HG02970 (cell line): Measurements from ENCODE around the gene OPN4.

Source experiments
- ATAC-seq: cut with Tn5 transposase; IDR thresholded peaks from one replicate; pipeline ENCODE4 v1.9.1; 2021; ENCODE audit warnings: mild to moderate bottlenecking, moderate library complexity, moderate number of reproducible peaks; ENCODE audit not compliant: unreplicated experiment, low FRiP score

The OPN4 gene

DNA sequence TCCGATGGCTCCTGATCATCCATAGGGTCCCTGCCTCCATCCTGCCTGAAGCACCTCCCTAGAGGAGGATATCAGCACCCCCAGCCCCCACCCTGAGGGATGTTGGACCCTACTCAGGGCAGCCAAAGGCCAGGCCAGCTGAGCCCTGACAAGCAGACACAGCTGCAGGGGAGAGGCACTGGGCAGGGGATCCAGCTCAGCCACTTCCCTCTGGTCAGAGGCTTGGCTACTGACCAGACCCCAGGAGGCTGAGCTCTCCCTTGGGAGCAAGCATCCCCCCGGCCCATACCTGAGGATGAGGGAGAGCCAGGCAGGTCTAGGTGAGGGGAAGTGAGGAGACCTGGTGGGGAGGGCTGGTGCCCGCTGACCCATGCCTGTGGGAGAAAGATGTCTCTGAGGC is 20.6 kb downstream of the OPN4 start:
- no peak for ATAC-seq

DNA sequence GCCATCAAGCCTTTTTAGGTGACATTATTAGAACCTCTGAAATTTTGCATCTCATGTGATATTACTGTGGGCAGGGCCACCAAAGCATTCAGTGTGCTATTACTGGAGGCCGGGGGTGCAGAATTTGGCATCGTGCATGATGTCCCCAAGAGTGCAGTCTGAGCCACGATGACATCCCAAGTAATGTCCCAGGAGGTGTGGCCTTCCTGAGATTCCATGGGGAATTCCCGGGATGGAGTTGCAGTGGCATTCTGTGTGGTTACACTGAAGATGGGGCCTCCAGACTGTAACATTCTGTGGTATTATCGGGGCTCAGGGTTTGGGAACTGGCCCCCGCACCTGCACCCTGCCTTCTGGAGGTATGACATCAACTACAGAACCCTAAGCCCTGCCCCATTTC is 23.0 kb downstream of the OPN4 start:
- ATAC-seq = no peak

DNA sequence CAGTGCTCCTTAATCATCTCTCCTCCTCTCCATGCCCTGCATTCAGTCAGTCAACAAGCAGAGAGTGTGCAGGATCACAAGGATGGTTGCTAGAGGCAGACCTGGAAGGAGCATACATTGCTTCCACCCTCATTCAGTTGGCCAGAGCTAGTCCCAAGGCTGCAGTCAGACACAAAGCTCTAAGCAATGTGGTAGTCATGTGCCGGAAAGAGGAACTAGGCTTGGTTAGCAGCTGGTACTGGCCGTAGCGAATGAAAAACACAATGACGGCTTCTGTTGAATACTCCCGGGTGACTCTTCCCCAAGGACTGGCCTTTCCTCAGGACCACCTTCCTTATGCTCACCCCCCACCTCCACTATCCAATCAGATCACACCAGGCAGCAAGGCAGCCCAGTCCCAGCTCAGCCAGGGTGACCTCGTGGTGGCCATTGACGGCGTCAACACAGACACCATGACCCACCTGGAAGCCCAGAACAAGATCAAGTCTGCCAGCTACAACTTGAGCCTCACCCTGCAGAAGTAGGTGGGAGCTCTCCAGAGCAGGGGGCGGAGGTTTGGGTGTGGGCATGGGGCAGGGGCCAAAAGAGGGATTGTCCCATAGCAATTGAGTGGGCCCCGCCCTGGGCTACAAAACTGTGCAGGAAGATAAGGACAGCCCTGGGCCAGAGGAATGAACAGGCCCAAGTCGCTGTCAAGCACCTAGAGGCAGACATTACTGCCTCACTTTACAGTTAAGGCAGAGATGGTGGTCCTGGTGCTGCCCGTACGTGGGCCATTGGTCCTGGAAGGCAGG is 24.8 kb downstream of the OPN4 start:
- ATAC-seq = no peak

DNA sequence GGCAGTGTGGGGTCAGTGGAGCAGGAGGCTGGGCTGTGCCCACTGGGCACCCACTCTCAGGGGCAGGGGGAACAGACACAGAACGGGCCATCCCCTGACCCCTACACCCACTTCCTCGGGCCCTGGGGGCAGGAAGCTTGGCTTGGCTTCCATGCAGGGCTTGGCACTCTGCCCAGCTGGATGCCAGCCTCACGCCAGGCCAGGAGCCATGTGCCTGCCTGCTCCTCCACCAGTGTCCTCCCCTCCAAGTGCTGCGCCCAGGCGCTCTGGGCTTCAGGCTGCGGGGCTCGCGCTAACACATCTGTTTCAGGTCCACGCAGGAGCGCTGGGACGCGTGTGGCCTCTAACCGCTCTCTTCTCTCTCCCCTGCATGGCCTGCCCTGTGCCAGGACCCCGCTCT is 26.7 kb downstream of the OPN4 start:
- no peak for ATAC-seq

GRCh38 chr10:86681722-86682386 is 27.5 kb downstream of the OPN4 start:
- no peak for ATAC-seq

GRCh38 chr10:86682675-86683074 is 28.3 kb downstream of the OPN4 start:
- no peak for ATAC-seq

GRCh38 chr10:86684331-86685097 is 30.2 kb downstream of the OPN4 start:
- no peak for ATAC-seq

- ATAC-seq = no peak
Observed at GRCh38 chr10:86685416-86685815, 31.1 kb downstream of the OPN4 start.

DNA sequence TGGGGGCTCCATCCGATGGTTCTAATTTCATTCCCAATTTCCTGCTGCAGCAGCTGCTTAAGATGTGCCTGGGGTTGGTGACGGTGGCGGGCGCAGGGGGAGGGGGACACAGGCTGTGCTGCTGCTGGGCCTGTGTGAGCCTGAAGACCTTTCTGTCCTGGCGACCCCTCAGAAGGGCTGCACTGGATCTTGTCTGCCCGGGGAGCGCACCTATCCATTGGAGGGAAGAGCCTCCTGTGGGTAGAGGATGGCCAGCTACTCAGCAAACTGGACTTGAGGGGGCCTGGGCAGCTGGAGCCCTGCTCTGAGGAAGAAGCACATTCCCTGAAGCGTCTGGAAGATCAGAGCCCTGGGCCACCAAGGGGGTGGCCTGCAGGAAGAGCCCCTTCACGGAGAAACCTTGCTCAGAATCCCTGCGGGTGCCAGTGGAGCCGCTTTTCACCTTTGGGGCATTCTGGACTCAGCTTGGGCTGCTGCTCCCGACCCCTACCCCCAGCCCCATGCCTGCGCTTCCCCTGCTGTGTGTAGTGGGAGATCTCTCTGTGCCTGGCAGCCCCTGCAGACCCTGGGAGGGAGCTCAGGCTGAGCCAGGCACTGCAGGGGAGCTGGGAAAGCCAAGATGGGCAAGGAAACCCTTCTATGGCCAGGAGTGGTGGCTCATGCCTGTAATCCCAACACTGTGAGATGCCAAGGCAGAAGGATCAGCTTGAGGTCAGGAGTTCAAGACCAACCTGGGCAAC is 31.7 kb downstream of the OPN4 start:
- ATAC-seq = no peak

GRCh38 chr10:86686972-86687371 is 32.6 kb downstream of the OPN4 start:
- no peak for ATAC-seq

DNA sequence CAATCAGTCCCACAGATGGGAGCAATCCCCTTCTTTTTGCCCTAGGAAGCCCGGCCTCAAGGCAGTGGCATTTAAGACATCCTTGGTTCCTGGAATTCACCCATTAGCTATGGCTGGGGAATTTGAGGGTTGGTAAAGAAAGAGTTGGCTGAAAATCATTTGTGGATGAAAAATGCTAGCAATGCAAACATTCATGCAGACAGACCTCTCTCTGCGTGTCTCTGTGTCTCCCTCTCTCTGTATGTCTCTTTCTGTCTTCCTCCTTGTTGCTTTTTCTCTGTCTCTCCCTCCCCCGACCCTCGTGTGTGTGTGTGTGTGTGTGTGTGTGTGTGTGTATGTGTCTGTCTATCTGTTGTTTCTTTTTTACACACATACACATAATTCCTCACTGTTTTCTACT is 33.4 kb downstream of the OPN4 start:
- ATAC-seq = no peak

DNA sequence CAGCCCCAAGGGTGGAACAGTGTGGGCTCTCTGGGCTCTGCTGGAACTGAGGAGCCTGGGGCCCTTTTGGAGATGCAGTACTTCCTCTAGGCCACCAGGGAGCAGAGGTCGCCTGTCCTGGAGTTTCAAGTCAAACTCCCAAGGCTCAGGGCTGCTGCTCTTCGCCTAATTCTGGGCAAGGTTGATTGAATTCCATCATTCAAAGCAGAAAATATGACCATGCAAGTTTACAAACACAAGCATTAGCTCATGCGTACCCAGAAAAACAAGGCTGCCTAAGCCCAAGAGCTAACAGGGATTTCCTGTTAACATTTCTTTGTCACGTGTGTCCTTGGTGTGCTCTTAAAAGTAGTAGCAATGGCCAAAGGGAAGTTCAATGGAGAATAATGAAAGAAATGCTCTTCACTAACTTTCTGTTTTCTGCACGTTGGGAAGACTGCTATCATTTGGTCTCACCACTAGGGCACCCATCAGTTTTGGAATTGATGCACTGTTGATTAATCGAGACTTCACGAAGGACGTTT is 34.1 kb downstream of the OPN4 start:
- no peak for ATAC-seq

DNA sequence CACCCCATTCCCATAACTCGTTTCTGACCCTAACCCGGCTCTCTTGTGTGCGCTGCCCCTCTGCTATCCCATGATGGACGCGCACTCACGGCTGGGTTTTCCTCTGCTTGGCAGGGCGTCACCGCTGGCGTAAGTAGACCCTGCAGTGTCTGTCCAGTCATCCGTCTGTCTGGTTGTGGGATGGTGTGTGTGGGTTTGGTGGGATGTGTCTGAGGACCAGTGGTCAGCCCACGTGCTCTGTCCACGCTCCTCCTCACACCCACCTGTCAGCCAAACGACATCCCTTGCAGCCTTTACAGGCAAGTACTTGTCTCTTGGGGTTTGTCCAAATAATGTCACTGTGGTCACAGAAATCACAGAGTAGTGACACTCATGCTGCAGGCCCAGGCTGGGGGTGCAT is 34.8 kb downstream of the OPN4 start:
- no peak for ATAC-seq

GRCh38 chr10:86690231-86690630 is 35.9 kb downstream of the OPN4 start:
- no peak for ATAC-seq

DNA sequence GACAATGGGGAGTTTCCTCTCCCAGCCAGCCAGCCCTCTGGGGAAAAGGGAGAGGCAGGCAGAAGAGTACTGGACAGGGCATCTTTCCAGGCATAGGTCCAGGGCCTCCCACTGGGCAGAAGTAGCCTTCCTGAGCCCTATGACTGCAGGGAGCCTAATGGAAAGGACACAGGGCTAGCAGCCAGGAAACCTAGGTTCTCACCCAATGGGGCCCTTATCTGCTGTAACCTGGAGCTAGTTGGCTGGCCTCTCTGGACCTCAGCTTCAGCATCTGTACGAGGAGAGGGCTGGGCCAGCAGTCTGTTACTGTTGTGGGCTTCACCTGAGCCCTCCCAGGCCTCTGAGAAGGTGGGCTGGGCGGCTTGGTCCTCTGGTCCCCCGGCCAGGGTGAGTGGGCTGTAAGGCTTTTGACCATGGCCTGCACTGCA is 36.3 kb downstream of the OPN4 start:
- ATAC-seq = no peak

DNA sequence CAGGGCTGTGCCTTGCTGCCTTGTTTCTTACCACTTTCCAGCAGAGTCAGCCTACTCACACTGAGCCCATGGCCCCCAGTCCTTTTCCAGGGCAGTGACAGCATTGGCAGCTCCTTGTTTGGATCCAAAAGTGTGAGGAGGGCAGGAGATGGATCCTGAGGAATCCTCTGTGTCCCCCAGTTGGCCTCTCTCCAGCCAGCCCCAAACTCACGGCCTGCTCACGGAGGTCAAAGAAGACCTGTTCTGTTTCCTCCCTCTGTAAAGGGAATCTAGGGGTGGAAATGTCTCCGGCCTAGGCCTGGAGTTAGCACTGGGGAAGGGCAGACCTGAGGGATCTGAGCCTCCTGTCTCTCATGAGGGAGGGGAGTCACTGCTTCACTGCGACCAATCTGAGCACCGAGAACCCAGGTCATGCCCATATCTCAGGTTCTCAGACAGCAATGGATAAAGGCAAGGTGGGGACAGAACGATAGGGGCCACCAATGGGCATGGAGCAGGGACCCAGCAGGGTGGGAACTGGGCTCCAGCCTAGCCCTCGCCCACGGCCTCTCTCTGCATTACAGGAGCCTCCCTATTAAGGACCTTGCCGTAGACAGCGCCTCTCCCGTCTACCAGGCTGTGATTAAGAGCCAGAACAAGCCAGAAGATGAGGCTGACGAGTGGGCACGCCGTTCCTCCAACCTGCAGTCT is 37.1 kb downstream of the OPN4 start:
- no peak for ATAC-seq

DNA sequence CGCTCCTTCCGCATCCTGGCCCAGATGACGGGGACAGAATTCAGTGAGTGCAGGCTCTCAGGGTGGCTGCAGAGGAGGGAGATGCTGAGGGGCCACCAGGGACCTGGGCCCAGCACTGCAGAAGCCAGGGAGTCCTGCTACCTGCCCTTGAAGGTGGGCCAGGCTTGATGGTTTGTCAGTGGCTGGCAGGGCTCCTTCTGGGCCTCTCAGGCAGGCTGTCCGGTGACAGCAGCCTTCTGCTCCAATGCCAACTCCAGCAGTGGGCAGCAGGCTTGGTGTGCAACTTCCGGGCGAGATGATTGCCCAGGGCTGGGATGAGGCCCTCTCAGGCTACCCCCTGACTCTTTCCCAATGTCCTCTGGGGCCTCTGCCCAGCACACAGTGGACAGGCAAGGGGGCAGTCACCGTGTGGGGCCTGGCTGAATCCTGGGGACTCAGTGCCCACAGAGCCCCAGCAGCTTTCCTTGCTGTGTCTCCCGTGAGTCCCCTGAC is 37.7 kb downstream of the OPN4 start:
- ATAC-seq = no peak

GRCh38 chr10:86692664-86693063 is 38.3 kb downstream of the OPN4 start:
- ATAC-seq = no peak

DNA sequence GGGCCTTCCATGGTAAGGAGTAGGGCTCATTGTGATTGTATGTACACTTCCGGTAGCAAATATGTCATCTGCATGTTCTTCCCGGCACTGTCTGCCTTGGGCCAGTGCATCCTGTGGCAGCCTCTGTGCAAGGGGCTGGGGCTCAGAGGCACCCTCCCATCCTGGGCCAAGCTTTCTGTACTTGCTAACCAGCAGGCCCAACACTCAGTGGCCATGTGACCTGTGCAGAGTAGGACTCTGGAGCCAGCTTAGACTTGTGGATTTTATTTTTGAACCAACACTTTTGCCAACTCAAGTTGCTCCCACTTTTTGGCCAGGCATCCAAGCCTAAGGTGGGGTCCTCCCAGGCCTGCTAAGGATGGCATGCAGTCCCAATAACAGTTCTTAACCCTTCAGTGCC is 38.9 kb downstream of the OPN4 start:
- no peak for ATAC-seq
